Hematopoietic multipotent progenitor cell treated with erythropoietin and hydrocortisone succinate and interleukin-3 and kit ligand, for 4 days (in vitro differentiated cells): ENCODE measurements around the gene MEG3.

Source experiments
- DNase-seq: peaks from one replicate; pipeline ENCODE4 v3.0.0-alpha.2; 2015

Gene MEG3

DNA sequence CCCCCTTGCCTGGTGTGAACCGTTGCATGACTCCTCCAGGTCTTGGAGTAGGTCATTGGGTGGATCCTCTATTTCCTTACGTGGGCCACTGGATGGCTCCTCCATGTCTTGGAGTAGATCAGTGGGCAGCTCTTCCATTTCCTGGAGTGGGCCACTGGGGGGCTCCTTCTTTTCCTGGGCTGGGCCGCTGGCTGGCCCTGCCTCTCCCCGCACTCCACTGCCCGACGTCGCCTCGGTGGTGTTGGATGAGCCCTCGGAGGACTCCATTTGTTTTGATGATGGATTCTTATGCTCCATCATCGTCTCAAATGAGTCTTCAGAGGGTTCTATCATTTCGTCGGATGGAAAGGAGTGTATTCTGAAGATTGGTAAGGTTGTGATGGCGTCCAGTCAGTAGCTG lies 58.5 kb downstream of the MEG3 start:
- DNase-seq: no peak

DNA sequence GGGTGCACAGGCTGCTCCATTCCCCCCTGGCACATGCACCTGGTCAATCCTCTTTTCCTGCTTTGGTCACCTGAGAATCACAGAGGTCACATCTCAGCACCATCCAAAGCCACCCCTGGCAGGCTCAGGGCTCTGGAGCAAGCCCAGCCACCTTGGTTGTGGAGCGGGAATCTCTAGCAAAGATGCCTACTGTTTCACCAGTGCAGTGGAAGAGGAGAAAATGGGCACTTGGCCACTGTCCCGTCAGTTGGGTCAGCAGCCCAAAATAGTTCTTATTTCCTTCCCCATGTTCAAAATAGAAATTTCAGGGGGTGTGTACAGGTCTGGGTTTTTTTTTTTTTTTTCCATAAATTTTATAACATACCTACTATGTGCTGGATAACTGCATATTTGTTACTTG lies 59.3 kb downstream of the MEG3 start:
- no peak for DNase-seq

DNA sequence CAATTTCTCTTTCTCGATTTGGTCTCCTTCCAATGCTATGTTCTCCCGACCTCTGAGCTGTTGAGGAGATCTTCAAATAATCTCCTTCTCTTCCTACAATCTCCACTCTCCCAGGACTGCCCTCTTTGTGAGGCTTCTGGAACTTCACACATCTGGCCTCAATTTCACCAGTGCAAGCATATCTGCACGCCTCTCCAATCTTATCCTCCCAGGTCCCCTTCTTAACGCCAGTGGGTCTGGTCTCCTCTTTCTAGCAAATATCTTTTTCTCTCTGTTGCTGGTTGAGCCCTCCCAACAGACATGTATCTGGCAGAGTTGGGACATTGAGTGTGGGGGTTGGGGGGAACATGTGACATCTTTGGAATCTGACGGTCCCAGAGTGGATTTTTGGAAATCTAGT lies 59.7 kb downstream of the MEG3 start:
- DNase-seq: no peak

DNA sequence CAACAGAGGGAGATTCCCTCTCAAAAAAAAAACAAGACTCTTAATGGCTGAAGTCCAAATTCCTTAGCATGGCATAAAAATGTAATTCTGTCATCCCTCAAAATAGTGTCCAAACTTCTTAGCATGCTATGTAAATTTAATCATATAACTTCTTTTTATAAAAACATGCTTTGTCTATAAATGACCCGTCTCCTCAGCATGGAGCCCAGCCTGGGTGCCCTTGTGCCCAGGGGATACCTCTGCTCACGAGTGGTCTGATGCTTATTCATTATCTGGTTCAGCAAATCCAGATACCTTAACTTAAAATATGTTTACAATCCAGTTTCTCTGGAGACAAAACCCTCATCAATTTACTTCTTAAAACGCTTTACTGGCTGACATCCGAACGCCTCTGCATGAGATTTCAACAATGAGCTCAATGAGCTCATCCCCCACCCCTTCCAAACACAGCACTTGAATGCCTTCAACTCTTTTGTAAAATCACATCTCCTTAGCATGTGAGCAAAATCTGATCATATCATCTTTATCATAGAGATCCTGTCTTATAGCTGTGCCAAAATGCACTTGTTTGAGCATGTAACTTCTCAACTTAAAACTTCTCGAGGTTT lies 61.9 kb downstream of the MEG3 start:
- no peak for DNase-seq

DNA sequence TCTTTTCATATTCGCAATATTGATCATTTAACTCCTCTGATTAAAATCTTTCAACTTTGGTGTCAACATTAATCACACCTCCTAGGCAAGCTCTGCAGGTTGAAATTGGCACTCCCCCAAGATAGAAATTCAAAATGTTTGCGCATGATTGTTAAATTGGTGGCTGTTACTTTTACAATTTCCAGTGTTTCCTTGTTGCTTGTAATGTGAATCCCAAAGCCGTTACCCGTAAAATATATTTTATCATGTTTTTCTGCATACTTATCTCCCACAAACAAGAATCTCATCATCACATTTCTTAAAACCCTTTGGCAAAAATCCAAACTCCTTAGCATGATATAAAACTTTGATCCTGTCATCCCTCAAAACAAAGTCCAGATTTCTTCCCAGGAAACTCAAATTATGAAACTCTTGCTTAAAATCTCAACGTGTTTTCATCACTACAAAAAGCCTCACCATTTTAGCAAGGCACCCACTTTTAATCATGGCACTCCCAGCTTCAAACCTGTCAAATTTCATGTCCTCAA lies 62.9 kb downstream of the MEG3 start:
- DNase-seq: no peak

DNA sequence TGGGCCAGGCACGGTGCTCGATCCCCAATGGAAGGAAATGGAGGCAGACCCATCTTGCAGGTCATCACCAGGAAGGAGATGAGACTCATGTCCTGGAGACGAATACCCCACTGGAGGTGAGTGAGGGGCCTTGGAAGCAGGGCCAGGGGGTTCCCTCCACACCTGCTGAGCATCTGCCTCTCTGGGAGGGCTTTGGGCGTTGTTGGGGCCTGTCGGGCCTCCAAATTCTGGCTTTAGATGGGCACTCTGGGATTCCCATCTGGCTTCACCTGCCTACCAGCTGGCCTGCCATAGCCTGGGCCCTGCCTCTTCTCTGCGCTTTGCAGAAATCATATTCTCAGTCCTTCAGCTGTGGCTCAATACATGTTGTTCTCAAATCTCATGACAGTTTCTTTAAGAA lies 63.7 kb downstream of the MEG3 start:
- DNase-seq: no peak

DNA sequence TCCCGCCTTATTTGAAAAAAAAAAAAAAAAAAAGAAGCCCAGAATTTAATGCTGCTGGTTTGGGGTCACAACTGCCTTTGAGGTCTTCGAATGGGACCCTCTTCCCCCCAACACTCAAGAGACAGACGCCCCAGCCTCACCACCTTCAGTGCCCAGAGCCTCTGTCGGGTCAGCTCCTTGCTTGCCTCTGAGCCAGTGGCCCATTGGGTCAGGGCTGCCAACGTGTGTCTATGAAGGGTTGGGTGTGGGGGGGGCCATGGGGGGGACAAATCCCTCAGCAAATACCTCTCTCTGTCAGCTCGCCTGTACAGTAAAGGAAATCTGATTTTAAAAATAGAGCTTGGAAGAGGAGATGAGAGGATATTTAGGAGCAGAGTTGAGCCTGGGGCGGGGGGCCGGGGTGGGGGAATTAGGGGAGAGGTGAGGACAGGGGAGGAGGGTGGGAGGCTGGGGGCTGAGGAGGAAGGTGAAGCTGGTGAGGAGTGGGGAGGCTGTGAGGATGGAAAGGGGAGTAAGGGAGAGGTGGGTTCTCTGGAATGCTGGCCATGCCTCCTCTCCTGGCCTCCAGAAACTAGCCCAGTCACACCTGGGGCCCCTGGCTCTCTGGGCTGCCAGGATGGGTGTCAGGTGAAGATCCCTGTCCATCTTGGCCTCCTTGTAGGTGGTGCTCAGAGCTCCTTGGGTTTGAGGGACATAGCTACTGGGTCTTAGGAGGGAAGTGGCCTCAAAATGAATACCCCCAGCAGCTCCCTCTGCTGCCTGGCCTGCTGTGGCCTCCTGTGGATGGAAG lies 64.3 kb downstream of the MEG3 start:
- DNase-seq: no peak

DNA sequence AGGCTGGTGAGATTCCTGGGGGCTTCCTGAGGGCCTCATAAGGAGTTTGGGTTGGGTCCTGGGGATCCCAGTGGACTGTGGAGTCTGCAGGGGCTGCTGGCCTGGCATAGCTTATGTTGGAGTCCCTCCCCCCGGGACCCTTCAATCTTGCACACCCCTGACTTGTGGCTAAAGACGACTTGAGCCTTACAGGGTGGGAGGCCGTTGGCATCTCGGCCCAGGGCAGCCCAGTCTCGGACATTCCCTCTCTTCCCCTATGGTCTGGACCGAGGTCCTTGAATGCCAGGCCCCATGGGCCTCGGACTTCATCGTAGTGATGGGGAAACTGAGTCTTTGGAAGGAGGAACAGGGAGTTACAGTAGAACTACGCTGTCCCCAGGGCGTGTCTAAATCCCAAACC lies 65.1 kb downstream of the MEG3 start:
- DNase-seq: no peak

DNA sequence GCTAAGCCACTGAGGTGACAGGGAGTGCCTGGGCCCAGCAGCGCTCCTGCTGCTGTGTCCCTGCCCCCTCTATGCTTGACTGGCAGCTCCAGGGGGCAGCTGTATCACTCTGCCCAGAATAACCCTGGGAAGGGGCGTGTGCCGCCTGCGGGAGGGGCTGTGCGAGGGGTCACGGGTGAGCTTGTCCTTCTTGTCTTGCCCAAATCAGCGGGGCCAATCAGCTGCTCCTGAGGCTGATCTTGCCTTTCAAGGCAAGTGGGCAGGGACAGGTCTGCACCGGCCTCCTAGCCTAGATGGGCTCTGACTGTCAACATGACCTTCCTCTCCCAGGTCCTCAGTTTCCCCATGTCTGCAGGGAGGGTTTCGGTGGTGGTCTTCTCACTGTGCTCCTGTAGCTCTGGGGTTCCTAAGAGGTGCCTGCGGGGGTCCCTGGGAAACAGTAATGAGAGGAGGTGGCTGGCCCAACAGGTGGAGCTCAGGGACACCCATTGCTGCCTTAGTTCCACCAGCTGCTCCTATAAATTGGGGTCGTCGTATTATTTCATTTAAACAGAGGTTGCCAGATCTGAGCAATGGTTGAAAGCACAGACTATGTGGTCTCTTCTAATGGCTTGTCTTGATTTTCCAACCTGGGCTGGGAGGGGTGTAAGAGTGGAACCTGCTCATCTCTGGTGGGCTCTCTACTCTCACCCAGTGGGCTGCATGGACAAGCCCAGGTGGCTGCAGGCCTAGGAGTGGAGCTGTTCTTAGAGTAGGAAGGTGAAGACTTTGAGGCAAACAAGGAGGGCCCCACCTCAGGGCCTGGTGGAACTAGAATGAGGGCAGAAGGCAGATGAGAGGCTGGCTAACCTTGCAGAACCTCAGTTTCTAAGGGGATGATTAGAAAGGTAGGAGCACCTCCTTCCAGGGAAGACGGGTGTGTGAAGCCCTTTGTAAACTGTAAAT lies 65.9 kb downstream of the MEG3 start:
- no peak for DNase-seq

DNA sequence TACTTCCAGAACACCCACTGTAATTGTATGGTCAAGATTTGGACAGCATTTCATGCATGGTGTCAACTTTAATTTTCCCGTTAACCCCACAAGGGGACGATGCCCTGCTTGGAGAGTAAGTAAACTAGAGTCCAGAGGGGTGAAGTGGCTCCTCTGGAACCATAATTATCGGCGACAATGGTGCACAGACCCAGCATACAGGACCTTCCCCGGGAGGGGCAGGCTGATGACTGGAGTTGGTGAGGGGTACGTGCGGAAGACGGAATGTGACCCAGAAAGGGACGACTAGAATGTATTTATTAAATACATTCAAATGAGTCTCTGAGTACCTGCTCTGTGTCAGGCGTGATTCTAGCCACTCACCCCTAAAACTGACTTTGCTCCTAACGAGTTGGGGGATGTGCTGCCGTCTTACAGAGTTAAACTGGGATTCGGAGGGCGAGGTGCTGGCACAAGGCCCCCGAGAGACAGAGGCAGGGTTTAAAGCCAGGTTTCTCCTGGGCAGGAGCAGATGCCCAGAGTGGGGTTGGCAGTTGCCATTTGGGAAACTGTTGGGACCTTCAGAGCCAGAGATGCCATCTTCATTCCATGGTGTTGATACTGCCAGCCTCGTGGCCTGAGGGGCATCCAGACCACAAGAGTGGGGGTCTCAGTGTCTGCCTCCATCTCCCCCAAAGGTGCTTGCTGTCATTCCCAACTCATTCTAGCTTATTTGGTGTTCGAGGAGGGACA lies 66.7 kb downstream of the MEG3 start:
- DNase-seq: no peak

DNA sequence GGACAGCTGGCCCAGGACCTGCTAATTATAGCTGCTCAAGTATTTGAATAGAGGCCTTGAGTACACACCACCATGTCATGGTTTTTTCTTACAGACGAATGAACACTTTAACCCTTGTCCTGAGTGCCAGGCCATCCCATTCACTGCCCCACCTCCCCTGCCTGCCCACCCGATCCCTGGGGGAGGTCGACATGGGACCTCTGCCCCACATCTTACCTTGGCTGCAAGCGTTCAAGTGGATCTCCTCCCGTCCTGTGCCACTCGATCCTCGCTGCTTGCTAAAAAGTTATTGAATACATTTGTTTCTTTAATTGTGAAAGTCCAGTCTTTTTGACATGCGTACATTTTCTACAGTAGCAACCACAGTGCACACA lies 67.3 kb downstream of the MEG3 start:
- no peak for DNase-seq

DNA sequence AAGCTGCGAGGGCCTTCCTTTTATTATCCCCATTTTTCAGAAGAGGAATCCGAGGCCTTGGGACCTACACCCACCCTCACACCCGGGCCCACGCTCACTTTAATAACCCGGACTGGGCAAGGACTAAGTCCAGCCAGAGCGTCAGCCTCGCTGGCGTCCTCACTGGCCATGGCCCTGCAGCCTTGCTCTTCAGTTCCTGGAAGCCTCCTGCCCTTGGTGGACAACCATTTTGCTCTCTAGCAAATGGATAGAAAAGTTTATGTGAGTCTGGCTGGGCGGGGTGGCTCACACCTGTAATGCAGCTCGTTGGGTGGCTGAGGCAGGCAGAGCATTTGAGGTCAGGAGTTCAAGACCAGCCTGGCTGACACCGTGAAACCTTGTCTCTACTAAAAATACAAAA lies 67.8 kb downstream of the MEG3 start:
- no peak for DNase-seq

DNA sequence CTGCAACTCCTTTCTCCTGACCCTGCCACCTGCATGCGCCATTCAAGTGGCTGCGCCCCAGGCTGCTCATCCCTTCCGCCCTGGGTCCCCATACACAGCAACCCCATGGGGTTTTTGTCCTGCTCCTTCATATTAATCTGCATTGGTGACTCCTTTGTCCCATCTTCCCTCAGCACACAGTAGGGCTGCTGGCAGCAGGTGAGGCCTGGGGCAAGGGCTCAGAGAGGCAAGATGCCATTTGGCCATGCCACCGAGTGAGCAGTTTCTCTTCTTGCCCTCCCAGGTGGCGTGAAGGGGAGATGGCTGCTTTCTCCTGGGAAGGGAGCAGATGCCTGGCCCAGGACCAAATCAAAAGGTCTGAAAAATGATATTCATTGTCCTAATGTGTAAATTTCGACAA lies 68.5 kb downstream of the MEG3 start:
- no peak for DNase-seq

DNA sequence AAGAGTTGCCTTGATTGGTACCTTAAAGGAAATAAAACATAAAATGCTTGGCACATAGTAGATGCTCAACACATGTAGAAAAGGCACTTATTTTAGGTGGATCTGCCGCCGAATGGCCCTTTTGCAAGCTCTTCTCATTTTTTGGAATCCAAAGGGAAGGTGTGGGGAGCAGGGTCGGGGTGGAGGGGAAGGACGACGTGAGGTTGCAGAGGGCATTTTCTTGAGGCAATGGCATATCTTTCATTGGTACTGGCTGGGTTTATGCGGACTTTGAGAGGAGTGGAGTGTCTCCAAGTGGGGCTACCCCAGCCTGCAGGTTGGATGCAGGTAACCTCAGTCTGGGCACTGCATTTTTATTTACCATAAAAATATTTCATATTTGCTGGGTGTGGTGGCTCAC lies 69.5 kb downstream of the MEG3 start:
- DNase-seq: no peak

DNA sequence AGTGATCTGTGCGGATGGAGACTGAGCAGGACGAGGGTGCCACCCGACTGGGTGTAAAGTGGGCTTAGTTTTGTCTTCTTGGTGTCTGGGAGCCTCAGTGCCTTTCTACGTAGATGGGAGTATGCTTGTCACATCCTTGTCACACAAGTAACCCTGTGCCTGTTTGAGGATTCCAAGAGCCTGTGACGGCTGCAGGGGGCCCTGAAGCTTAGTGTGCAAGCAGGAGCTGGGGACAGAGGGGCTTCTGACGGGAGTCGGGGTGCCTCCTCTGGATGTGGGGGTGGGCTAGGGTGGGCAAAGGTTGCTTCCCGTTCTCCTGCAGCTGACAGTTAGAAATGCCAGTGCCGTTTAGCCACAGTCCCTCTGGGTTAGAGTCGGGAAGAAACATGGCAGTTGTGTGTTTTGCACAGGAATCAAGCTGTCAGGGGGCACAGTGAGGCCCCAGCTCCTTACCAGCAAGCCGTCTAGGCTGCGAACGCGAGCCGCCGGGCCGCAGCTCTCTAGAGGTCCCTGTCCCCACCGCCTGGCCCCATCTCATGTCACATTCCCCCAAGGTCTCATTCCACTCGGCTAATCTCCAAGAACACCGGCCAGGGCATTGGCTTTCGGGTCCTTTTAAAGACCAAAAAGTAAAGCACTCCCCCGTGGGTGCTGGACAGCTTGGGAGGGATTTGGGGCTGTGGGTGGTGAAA lies 70.6 kb downstream of the MEG3 start:
- DNase-seq: no peak

DNA sequence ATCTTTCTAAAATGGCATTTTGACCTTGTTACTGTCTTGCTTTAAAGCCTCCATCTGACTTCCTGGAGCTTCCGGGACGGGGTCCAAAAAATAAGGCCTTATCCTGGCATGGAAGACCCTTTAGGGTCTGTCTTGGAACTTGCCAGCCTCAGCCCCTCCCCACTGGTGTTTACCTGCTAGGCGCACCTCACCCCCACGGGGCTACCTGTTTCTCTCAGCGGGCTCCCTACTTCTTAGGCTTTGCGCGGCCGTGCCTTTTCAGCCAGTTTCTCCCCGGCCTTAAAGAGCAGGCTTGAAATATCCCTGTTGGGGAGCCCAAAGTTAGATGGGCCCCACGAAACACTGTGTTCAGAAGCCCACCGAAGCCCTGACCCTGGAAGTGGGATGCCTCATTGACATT lies 72.5 kb downstream of the MEG3 start:
- no peak for DNase-seq

DNA sequence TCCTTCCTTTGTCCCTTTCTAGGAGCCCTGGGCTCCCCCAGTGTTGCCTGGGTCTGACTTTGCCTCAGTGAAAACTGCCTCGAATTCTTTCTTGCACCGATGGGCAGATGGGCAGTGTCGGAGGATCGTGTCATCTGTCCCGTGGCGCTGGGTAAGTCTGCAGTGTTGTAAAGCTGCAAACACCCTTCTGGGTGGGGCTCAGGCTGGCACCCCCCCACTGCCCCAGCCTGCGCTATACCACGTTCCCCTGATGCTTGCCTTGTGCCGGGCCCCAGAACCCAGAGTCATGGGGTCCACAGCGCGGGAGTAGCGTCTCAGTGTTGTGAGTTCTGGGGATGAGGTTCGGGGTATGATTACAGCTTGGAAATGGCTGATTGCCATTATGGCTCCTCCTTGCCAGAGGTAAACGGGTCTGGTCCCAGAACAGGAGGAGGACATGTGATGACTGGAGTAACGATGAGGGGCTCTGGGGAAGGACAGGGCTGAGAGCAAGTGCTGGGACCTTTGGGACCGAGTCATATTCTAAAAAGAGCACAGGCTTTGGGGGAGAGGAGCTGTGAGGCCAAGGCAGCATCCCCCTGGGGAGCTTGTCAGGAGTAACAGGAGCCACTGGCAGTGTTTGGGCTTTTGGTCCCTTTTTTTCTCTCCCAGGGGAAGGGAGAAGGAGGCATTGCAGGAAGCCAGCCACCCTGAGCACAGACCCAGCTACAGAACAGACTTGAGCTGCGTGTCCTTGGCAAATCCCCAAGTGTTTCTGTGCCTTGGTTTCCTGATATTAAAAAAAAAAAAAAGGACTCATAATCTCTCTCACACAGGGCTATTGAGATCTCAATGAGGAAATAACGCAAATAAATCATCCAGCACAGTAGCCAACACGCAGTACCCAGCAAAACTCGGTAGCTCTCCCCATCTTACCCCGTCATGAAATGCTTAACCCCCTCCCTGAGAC lies 73.3 kb downstream of the MEG3 start:
- DNase-seq: peak; percentile 71

DNA sequence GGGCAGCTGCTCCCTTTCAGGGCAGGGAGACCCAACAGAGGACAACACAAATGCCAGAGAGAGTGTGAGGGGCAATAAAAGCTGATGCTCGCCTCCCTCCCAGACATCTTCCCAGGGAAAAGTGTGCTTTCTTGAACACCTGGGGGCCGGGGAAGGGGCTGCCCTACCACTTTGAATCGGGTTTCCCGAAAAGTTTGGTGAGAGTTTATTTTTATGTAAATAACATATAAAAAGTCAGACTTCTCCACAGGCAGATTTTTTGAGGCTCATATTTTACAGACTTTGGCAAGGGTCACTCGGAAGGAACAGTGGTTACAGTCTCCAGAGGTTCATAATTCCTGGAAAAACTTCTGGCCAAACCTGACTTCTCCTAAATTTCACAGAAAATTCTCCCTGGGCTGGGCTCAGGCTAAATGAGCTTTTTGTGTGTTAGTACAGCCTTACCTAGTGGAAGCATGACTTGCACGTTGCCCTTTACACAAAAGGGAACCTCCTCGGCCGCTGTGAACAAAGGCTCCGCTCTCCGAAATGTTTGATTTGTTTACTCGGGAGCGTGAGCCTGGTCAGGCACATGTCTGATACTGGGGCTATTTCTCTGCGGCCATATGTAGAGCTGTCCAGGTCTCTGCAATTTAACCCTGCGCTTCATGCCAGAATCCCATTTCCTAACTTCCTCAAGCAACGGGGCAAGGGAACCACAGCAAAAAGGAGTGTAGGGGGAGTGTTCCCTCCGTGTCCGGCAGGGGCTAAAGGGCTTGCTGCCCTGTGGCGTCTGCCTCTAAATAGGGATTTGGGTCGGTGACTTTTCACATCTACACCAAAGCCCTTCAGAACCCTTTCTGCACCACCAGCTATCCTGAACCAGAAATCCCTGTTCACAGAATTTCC lies 74.2 kb downstream of the MEG3 start:
- DNase-seq: peak; percentile 74

DNA sequence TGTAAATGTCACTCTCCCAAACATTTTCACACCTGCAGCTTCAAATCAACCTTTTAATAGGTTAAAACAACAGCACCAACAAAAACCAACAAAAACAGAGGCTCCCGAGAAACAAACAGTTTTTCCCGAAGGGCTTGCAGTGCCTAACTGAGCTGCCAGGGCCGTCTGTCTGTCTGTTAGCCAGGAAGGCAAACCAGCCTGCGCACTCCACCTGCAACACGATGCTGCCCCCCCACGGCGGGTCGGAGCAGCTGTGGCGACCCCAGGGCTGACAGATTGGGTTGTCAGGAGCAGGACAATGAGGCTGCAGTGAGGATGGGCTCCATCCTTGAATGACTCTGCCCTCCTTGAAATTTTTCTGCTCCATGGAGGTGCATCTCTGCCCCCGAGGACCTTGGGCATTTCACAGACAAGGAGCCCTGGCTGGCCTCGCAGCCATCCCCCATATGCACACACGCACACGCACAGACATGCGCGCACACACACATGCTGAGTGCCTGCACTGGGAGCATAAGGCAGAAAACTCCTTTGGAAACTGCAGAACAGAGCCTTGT lies 75.0 kb downstream of the MEG3 start:
- peak; percentile 73 for DNase-seq
